HG02840 (cell line): ENCODE measurements around the gene FGF11.
"Not testable (repeated sequence)": the region's sequence is repeated elsewhere in the genome, so short reads cannot be mapped to it uniquely, and the experiment has no call there.

Source experiments
- ATAC-seq: cut with Tn5 transposase; IDR thresholded peaks from one replicate; pipeline ENCODE4 v1.9.1; 2021; ENCODE audit warnings: mild to moderate bottlenecking, moderate library complexity, moderate number of reproducible peaks; ENCODE audit not compliant: unreplicated experiment, low FRiP score

Gene FGF11

DNA sequence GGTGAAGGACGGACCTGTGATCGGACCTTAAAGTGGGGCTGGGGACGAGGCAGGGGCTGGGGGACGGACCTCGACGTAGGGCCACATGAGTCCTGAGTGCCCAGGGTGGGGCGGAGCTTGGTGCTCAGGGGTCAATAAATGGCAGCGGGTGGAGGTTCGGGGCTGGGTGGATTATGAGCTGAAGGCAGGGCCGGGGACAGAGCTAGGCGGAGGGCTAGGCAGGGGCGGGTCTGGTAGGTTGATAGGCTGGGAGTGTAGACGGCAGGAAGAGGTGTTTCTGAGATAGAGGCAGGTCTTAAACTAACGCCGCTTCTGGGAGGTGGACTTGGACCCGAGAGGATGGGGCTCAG is 6.3 kb downstream of the FGF11 start:
- no peak for ATAC-seq

DNA sequence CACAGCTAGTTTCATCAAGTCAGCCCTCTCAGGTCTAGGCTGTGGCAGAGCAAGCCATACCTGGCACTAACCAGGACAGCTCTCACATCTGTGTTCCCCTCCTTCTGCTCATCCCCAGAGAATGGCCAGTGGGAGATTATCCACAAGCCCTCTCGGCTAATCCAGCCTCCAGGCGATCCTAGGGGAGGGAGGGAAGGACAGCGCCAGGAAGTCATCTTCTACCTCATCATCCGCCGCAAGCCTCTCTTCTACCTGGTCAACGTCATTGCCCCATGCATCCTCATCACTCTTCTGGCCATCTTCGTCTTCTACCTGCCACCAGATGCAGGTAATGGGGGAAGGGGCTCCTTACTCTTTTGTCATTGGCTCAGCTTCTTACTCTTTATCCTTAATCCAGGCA is 9.1 kb downstream of the FGF11 start:
- no peak for ATAC-seq

DNA sequence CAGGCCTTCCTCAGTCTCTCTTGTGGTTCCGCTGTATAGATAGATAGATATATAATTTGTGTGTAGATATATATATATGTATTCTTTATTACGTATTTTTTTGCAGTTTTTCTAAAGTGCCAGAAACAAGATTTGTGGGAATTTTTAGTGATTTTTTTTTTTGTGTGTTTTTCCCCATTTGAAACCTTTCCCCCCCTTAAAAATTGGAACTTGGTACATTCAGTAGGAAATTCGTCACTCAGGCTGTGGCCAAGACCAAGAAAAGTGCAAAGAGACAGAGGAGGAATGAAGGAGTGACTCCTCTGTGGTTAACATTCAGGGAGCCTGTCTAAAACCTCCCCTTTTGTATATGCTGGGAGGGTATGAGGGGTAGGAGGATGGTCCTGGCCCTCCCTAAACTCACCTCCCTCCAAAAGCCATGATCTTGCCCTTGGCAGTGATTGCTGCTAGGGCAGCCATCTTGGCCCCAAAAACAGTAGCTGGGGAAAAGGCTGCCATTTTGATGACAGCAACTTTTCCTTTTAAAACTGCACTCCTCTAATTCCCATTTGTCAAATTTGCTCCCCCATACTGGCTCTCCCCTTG is 20.7 kb downstream of the FGF11 start:
- no peak for ATAC-seq

DNA sequence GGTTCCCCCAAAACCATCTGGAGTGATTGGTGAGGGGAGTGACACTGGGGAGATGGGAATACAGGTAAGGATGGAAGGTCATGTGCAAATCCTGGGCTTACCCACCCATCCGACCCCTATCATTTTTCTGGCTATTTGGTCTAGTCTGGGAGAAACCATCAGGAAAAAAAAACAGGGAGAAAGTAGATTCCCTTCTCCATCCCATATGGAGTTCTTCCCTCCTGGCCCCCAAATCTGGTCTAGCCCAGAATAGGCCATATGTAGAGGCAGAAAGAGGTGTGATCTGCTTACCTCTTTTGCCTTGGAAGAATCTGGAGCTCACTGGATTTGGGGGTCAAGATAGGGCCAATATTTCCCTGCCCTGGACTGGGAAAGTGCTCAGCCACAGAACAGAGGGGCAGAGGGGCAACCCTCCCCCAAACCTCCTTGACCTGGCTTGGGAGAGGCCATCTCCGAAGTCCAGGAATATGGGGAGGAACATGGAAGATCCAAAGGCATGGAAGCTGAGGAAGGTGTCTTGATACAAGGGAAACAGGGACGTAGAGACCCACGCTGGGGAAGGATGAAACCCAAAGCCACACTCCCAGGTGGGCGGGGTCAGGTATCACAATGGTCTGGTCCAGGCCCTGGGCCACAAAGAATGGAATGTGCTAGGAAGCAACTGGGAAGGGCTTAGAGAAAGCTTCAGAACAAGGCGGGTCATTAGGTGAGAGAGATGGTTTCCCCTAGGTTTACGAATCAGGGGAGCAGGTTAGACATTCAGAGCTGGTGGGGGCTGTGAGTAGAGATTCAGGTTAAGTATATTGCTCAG is 21.7 kb downstream of the FGF11 start:
- ATAC-seq, result no peak

DNA sequence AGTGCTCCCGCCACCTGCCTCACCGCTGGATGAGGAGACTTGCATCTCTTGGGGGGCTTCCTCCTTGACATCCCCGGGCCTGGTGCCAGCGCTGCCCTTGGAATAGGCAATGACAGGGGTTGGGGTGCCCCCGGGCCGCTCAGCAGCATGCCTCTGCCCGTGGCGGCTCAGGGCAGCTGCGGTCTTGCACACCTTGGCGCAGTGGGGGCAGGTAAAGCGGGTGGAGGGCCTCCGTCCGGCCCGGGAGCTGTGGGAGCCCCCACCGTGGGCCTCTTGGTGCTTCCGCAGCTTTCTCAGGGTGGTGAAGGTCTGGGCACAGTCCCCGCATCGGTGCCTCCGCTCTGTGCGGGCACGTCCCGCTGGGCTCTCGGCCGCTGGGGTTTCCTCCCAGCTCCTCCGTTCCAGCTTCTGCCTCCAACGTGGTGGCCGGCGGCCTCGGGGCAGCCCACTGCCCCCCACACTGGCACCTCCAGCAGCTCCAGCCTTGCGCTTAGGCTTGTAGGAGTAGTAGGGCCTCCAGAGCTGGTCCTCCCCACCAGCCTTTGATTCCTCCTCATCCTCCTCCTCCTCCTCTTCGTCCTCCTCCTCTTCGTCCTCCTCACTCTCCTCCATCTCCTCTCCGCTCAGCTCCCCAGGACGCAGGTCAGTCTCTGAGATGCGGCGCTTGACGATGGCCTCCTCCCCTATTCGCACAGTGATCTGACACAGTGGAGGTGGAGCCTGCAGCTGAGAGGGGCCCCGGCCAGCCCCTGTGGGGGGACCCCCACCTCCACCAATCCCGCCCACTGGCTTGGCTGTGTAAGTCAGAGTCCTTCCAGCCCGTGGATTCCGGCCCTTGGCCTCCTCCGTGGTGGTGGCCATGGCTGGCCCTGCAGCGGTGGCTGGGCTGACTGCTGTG is 23.4 kb downstream of the FGF11 start:
- no peak for ATAC-seq

DNA sequence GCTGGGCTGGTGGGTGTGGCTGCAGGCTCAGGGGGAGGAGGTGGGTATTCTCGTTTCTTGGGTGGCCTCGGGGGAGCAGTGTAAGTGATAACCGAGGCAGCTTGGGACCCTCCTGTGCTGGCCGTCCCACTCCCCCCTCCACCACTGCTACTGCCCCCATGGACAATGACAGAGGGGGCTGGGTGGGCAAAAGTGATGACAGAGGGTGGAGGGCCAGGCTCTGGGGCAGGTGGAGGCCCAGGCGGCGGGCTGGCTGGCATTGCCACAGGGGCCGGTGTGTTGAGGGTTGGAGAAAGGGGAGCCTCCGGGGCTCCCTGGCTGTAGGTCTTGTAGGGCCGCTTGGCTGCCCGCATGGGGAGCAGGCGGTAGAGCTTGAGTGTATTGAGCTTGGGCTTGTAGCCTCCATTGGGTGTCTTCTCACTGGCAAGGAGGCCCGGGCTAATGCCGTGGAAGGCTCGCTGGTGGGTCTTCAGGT is 24.1 kb downstream of the FGF11 start:
- ATAC-seq, result no peak

DNA sequence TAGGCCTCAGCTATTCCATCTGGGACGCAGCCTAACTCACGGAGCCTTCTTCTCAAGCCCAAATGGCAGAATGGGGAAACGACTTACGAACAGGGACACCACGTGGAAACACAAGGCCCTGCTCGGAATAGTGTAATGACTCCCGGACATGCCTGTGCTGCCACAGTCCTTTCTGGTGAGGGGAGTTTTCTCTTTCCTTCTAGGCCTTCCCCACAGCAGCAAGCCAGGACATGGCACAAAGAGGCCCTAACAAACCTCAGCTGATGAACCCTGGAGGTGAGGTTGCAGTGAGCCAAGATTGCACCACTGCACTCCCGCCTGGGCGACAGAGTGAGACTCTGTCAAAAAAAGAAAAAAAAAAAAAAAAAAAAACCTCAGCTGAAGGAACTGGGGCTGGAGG is 24.8 kb downstream of the FGF11 start:
- no peak for ATAC-seq

DNA sequence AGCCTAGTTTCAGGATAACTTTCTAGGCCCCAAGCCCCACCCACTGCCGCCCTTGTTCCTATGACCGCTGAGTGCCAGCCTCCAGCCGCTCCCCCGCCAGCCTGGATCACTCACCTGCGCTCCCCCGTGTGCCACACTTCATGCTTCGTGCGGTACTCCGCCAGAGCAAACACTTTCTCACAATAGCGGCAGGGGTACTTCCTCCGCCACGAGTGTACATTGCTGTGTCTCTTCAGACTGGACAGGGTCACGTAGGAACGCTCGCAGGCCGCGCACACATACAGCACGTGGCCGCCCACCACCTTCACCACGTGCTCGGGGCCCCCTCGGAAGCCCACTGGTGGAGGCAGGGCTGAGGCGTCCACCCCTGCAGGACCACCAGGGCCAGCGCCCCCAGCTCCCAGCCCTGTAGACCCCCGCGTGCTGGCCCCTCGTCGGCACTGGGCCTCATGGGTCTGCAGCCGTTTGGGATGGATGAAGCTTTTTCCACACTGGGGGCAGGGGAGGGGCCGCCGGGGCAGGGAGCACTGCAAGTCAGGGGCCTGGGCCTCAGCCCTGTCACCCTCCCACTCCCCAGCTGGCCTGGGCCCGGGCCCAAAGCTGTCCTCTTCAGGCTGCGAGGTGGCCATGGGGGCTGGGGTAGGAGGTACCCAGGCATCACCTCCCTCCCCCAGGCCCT is 26.4 kb downstream of the FGF11 start:
- ATAC-seq, result no peak

DNA sequence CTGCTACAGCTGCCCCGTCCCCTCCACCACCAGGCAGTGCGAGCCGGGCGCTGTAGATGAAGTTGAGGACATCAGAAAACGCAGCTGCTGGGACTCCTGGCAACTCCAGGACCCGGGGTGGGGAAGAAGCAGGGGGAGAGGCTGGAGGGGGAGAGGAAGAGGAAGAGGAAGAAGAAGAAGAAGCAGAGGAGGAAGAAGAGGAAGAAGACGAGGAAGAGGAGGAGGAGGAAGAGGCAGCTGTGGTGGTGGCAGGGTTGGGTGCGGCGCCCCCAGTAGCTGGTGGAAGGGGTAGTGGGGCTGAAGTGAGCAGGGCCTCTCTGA is 27.0 kb downstream of the FGF11 start:
- no peak for ATAC-seq

DNA sequence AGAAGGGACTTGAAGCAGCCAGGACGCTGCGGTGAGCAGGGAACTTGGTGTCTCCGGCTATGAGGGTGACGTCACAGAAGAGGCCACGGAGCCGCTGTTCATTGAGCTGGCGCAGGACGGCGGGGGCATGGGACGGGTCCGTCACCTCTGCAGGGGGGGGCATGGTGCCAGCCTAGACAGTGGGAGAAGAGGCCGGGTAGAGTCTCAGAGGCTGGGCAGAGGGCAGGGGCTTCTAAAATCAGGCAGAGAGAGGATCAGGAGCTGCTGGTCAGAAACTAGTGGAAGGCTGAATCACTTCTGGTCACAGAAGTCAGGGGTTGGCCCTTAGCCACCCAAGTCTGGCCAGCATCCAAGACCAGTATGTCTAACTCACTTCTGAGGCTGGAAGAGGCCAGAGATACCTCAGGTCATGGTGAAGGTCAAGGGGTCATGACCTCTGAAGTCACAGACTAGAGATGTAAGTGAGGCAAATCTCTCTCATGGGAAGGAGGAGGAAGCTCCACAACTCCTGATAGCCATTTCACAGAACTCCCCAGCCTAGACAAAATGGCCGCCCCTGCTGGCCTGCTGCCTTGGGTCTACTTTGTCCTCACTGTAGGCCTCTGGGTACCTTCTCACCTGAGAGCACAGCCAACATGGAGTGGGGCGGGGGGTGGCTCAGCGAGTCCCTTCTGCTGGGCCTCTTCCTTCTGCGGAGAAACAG is 27.5 kb downstream of the FGF11 start:
- no peak for ATAC-seq

DNA sequence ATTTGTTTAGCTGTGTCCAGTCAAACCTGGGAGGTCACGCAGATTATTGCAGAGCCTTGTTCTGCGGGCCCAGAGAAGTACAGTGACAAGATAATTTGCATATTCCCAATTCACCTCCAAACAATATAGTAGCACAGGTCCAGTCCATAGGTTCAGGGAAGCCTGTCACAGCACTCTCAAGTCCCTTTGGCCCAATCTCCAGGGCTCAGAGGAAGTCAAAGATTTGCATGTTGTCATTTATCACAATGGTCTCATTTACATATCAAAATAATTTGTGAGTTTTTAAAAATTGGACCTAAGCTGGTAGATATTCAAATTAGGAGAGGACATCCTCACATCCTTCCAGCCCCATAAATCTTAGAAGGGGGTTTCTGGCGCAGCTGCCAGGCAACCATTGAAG is 28.2 kb downstream of the FGF11 start:
- ATAC-seq, result no peak

DNA sequence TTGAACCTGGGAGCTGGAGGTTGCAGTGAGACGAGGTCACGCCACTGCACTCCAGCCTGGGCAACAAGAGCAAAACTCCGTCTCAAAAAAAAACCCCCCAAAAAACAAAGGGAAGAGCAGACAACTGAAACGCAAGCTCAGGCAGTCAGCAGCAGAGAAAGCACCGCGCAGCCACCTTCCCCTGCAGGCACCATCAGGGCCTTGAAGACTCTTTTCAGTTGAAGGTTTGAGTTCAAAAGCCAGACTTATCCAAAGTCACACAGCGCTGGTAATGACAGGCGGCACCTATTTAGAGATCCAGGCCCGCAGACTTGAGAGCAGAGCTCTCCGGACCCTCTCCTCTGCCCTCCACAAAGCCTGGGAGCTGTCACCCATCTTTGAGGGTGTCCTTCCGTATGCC is 29.0 kb downstream of the FGF11 start:
- no peak for ATAC-seq

DNA sequence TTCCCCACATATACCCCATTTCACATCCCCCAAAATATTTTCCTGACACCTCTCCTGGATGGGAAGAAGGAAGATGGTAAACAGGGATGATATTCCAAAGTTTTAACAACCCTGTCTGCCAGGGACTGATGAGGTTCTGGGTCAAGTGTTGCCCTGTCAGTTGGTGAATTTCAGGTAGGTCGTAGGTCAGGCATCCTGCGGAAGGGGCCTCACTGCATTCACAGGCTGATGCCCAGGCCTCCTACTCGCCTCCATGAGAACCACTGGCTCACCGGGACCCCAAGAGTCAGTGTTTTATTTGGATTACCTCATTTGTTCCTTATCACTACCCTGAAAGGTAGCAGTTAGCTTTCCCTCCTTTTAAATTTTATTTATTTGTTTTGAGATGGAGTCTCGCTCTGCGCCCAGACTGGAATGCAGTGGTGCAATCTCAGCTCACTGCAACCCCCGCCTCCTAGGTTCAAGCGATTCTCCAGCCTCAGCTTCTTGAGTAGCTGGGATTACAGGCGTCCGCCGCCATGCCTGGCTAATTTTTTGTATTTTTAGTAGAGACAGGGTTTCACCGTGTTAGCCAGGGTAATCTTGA is 29.6 kb downstream of the FGF11 start:
- no peak for ATAC-seq

DNA sequence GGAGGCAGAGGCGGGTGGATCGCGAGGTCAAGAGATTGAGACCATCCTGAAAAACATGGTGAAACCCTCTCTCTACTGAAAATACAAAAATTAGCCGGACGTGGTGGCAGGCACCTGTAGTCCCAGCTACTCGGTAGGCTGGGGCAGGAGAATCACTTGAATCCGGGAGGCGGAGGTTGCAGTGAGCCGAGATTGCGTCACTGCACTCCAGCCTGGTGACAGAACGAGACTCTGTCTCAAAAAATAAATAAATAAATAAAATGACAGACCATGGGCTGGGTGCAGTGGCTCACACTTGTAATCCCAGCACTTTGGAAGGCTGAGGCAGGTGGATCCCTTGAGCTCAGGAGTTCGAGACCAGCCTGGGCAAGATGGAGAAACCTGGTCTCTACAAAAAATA is 30.5 kb downstream of the FGF11 start:
- not testable (repeated sequence) for ATAC-seq

DNA sequence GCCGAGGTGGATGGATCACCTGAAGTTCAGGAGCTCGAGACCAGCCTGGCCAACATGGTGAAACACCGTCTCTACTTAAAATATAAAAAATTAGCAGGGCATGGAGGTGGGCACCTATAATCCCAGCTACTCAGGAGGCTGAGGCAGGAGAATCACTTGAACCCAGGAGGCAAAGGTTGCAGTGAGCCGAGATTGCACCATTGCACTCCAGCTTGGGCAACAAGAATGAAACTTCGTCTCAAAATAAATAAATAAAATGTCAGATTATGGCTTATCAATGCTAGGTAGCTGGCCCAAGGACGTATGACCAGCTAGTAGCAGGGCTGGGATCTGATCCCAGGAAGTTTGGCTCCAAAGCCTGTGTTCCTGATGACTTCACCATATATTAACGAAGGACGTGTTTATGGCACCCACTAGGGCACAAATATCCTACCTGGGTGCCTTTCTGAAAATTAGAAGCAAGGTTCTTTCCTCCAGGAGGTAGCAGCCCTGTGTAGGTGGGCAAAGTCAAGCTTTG is 31.2 kb downstream of the FGF11 start:
- not testable (repeated sequence) for ATAC-seq

DNA sequence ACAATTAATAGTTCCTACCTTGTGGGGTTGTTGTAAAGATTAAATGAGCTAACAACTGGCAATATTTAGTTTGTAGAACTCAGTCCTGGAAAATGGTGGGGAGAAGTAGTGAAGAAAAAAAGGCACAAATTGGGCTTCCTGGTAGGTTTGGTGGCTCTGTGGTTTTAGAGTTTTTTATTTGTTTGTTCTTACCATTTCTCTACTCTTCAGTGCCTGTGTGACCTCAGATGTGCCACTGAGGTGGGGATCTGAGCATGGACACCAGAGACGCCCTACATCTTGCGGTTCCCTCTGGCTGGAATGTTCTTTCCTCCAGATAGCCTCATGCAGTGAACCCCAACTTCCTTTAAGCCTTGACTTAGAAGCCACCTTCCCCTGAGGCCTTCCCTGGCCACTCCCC is 32.4 kb downstream of the FGF11 start:
- ATAC-seq, result no peak

DNA sequence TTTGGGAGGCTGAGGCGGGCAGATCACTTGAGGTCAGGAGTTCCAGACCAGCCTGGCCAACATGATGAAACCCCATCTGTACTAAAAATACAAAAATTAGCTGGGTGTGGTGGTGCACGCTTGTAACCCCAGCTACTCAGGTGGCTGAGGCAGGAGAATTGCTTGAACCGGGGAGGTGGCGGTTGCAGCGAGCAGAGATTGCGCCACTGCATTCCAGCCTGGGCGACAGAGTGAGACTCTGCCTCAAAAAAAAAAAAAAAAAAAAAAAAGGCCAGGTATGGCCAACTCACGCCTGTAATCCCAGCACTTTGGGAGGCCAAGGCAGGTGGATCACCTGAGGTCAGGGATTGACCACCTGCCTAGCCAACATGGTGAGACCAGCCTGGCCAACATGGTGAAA is 35.5 kb downstream of the FGF11 start:
- not testable (repeated sequence) for ATAC-seq

DNA sequence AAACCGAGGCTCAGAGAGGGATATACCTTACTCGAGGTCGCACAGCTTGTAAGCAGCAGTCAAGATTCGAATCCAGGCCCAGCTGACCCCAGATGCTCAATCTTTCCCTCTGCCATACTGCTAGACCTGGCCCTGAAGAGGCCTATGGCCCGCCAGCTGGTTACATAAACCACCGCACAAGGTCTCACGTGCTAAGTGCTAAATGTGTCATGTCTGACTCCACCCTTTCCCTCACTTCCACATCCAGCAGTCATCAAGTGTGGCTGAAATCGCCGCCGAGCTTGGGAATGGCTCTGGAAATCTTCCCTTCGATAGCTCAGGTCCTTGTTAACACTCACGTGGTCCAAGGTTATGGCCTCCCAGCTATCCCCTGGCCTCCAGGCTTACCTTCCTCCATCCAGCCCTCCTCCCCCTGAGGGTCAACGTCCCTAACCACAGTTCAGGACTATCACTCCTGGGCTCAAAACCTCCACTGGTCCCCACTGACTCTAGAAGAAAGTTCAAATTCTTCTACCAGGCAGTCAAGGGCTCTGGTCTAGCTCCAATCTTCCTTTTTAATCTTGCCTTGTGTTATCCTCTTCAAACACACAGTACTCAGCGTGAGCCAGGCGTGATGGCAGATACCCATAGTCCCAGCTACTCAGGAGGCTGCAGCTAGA is 36.6 kb downstream of the FGF11 start:
- no peak for ATAC-seq

DNA sequence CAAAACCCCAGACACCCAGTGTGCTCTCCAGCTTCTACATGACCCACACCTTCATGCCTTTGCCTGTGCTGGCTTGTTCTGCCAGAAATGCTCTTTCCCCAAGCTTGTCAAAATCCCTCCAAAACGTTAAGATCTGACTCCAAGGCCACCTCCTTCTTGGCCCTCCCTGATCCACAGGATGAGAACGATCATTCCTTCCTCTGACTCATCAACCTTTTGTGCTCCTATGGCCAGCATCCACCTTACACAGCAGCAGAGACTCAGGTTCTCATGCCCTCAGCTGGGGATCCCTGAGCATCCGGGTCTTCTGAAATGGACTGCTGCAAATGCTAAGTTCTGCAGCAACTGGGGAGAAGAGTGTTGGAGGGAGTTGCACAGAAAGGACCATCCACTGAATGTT is 37.2 kb downstream of the FGF11 start:
- ATAC-seq, result no peak
